HEK293 (cell line): Measurements from ENCODE around the gene SLC44A1.

Experiments
- CTCF ChIA-PET: fragments of 350-600 bp; formaldehyde crosslinking; extraction: SDS; loops from one replicate; lab custom pipeline; 2021; ENCODE audit warnings: antibody characterized with exemption; lab: Yijun Ruan, JAX
- POLR2A ChIA-PET: fragments of 300-600 bp; formaldehyde crosslinking; extraction: SDS; loops from one replicate; lab custom pipeline; 2020; ENCODE audit warnings: antibody characterized with exemption, inconsistent platforms; lab: Yijun Ruan, JAX
- H3K27ac ChIP-seq: fragments of 200-500 bp; sonication (Bioruptor generic); 2 replicates; pipeline ENCODE4 v1.5.1; 2014; ENCODE audit warnings: low read depth, low read length, control low read depth, inconsistent platforms; ENCODE audit errors: extremely low read depth
- H3K36me3 ChIP-seq, 2 experiments: fragments of 200-500 bp in 1 of 2; sonication (Bioruptor generic) in 1 of 2; 1 replicate in 1 of 2; 2 replicates in 1 of 2; pipeline ENCODE4 v1.5.1; 2014 to 2017; ENCODE audit warnings: inconsistent platforms in 2 of 2, low read length in 2 of 2; ENCODE audit not compliant: control insufficient read depth in 2 of 2, insufficient read depth in 1 of 2
- H3K4me1 ChIP-seq: fragments of 200-500 bp; sonication (Bioruptor generic); 2 replicates; pipeline ENCODE4 v1.5.1; 2014; ENCODE audit warnings: mild to moderate bottlenecking, low read length, inconsistent platforms; ENCODE audit not compliant: control insufficient read depth, insufficient read depth
- H3K4me3 ChIP-seq: 2 replicates; pipeline ENCODE4 v1.5.1; 2011; ENCODE audit warnings: low read depth, mild to moderate bottlenecking, control low read depth, low read length, moderate library complexity
- H3K9me3 ChIP-seq: fragments of 200-500 bp; sonication (Bioruptor generic); 2 replicates; pipeline ENCODE4 v1.5.1; 2014; ENCODE audit warnings: low read depth, low read length, inconsistent platforms; ENCODE audit not compliant: control insufficient read depth, insufficient read depth
- FEZF1 ChIP-seq: fragments of 450-650 bp; formaldehyde crosslinking; IDR thresholded peaks from 2 replicates; pipeline ENCODE4 v1.5.1; 2016; ENCODE audit warnings: missing biosample characterization, missing genetic modification characterization
- KLF1 ChIP-seq: fragments of 450-650 bp; formaldehyde crosslinking; IDR thresholded peaks from 2 replicates; pipeline ENCODE4 v1.5.1; 2016; ENCODE audit warnings: missing biosample characterization, missing genetic modification characterization
- KLF17 ChIP-seq: fragments of 450-650 bp; formaldehyde crosslinking; IDR thresholded peaks from 2 replicates; pipeline ENCODE4 v1.5.1; 2016; ENCODE audit warnings: missing biosample characterization, missing genetic modification characterization
- MYNN ChIP-seq: fragments of 450-650 bp; formaldehyde crosslinking; IDR thresholded peaks from 2 replicates; pipeline ENCODE4 v1.5.1; 2016; ENCODE audit warnings: missing biosample characterization, missing genetic modification characterization, borderline replicate concordance
- RBAK ChIP-seq: fragments of 450-650 bp; formaldehyde crosslinking; IDR thresholded peaks from 2 replicates; pipeline ENCODE4 v1.5.1; 2016; ENCODE audit warnings: missing biosample characterization, missing genetic modification characterization
- SP2 ChIP-seq: fragments of 450-650 bp; formaldehyde crosslinking; IDR thresholded peaks from 2 replicates; pipeline ENCODE4 v1.5.1; 2016; ENCODE audit warnings: missing biosample characterization, missing genetic modification characterization
- SP7 ChIP-seq: fragments of 450-650 bp; formaldehyde crosslinking; IDR thresholded peaks from 2 replicates; pipeline ENCODE4 v1.5.1; 2016; ENCODE audit warnings: missing biosample characterization, missing genetic modification characterization
- ZBTB7A ChIP-seq: fragments of 450-650 bp; formaldehyde crosslinking; IDR thresholded peaks from 2 replicates; pipeline ENCODE4 v1.5.1; 2016; ENCODE audit warnings: low read depth, missing biosample characterization, missing genetic modification characterization
- ZBTB8A ChIP-seq: fragments of 450-650 bp; formaldehyde crosslinking; IDR thresholded peaks from 2 replicates; pipeline ENCODE4 v1.5.1; 2016; ENCODE audit warnings: missing biosample characterization, missing genetic modification characterization
- ZEB2 ChIP-seq: fragments of 450-650 bp; formaldehyde crosslinking; IDR thresholded peaks from 2 replicates; pipeline ENCODE4 v1.5.1; 2016; ENCODE audit warnings: missing biosample characterization, missing genetic modification characterization
- ZFP41 ChIP-seq: fragments of 450-650 bp; formaldehyde crosslinking; IDR thresholded peaks from 2 replicates; pipeline ENCODE4 v1.5.1; 2016; ENCODE audit warnings: missing biosample characterization, missing genetic modification characterization, borderline replicate concordance
- ZNF114 ChIP-seq: fragments of 450-650 bp; formaldehyde crosslinking; IDR thresholded peaks from 2 replicates; pipeline ENCODE4 v1.5.0; 2017; ENCODE audit warnings: missing biosample characterization, missing genetic modification characterization
- ZNF132 ChIP-seq: fragments of 450-650 bp; formaldehyde crosslinking; IDR thresholded peaks from 2 replicates; pipeline ENCODE4 v1.5.1; 2017; ENCODE audit warnings: missing biosample characterization, missing genetic modification characterization, borderline replicate concordance
- ZNF146 ChIP-seq: fragments of 450-650 bp; formaldehyde crosslinking; IDR thresholded peaks from 2 replicates; pipeline ENCODE4 v1.5.1; 2016; ENCODE audit warnings: missing biosample characterization, missing genetic modification characterization
- ZNF16 ChIP-seq: fragments of 450-650 bp; formaldehyde crosslinking; IDR thresholded peaks from 2 replicates; pipeline ENCODE4 v1.5.1; 2016; ENCODE audit warnings: low read depth, missing biosample characterization, missing genetic modification characterization
- ZNF266 ChIP-seq: fragments of 450-650 bp; formaldehyde crosslinking; IDR thresholded peaks from 2 replicates; pipeline ENCODE4 v1.5.1; 2016; ENCODE audit warnings: missing biosample characterization, missing genetic modification characterization, low read depth
- ZNF335 ChIP-seq: fragments of 450-650 bp; formaldehyde crosslinking; conservative IDR thresholded peaks from 2 replicates; pipeline ENCODE4 v1.5.1; 2016; ENCODE audit warnings: missing biosample characterization, missing genetic modification characterization
- ZNF391 ChIP-seq: fragments of 450-650 bp; formaldehyde crosslinking; IDR thresholded peaks from 2 replicates; pipeline ENCODE4 v1.5.1; 2016; ENCODE audit warnings: low read depth, missing biosample characterization, missing genetic modification characterization, borderline replicate concordance
- ZNF423 ChIP-seq: fragments of 450-650 bp; formaldehyde crosslinking; IDR thresholded peaks from 2 replicates; pipeline ENCODE4 v1.5.1; 2016; ENCODE audit warnings: missing biosample characterization, missing genetic modification characterization
- ZNF433 ChIP-seq: fragments of 450-650 bp; formaldehyde crosslinking; IDR thresholded peaks from 2 replicates; pipeline ENCODE4 v1.5.1; 2016; ENCODE audit warnings: missing biosample characterization, missing genetic modification characterization, low read depth
- ZNF48 ChIP-seq: fragments of 450-650 bp; formaldehyde crosslinking; IDR thresholded peaks from 2 replicates; pipeline ENCODE4 v1.5.1; 2016; ENCODE audit warnings: missing biosample characterization, missing genetic modification characterization
- ZNF501 ChIP-seq: fragments of 450-650 bp; formaldehyde crosslinking; IDR thresholded peaks from 2 replicates; pipeline ENCODE4 v1.5.1; 2016; ENCODE audit warnings: missing biosample characterization, missing genetic modification characterization
- ZNF513 ChIP-seq: fragments of 450-650 bp; IDR thresholded peaks from 2 replicates; pipeline ENCODE4 v1.5.1; 2018; ENCODE audit warnings: missing biosample characterization, missing genetic modification characterization
- ZNF521 ChIP-seq: fragments of 450-650 bp; formaldehyde crosslinking; IDR thresholded peaks from 2 replicates; pipeline ENCODE4 v1.5.1; 2017; ENCODE audit warnings: missing biosample characterization, mild to moderate bottlenecking, missing genetic modification characterization
- ZNF558 ChIP-seq: fragments of 450-650 bp; formaldehyde crosslinking; IDR thresholded peaks from 2 replicates; pipeline ENCODE4 v1.5.1; 2016; ENCODE audit warnings: missing biosample characterization, missing genetic modification characterization
- ZNF561 ChIP-seq: fragments of 450-650 bp; IDR thresholded peaks from 2 replicates; pipeline ENCODE4 v1.5.1; 2018; ENCODE audit warnings: missing biosample characterization, missing genetic modification characterization, borderline replicate concordance
- ZNF600 ChIP-seq: fragments of 450-650 bp; formaldehyde crosslinking; IDR thresholded peaks from 2 replicates; pipeline ENCODE4 v1.5.1; 2016; ENCODE audit warnings: missing biosample characterization, missing genetic modification characterization
- ZNF707 ChIP-seq: fragments of 450-650 bp; formaldehyde crosslinking; IDR thresholded peaks from 2 replicates; pipeline ENCODE4 v1.5.1; 2016; ENCODE audit warnings: missing biosample characterization, missing genetic modification characterization
- ZNF76 ChIP-seq: fragments of 450-650 bp; formaldehyde crosslinking; IDR thresholded peaks from 2 replicates; pipeline ENCODE4; 2016; ENCODE audit warnings: low read depth, missing biosample characterization, missing genetic modification characterization, borderline replicate concordance
- ZNF785 ChIP-seq: fragments of 450-650 bp; formaldehyde crosslinking; IDR thresholded peaks from 2 replicates; pipeline ENCODE4 v1.5.1; 2016; ENCODE audit warnings: missing biosample characterization, missing genetic modification characterization
- ZNF792 ChIP-seq: fragments of 450-650 bp; formaldehyde crosslinking; IDR thresholded peaks from 2 replicates; pipeline ENCODE4 v1.5.1; 2016; ENCODE audit warnings: missing biosample characterization, missing genetic modification characterization
- ZSCAN18 ChIP-seq: fragments of 450-650 bp; formaldehyde crosslinking; IDR thresholded peaks from 2 replicates; pipeline ENCODE4 v1.5.1; 2016; ENCODE audit warnings: missing biosample characterization, missing genetic modification characterization
- ZSCAN30 ChIP-seq: fragments of 450-650 bp; IDR thresholded peaks from 2 replicates; pipeline ENCODE4 v1.5.1; 2018; ENCODE audit warnings: missing biosample characterization, mild to moderate bottlenecking, missing genetic modification characterization, moderate library complexity
- ZSCAN4 ChIP-seq: fragments of 450-650 bp; formaldehyde crosslinking; IDR thresholded peaks from 2 replicates; pipeline ENCODE4 v1.5.1; 2017; ENCODE audit warnings: missing biosample characterization, missing genetic modification characterization

SLC44A1 gene

GRCh38 chr9:105363837-105364236 is 119.4 kb downstream of the SLC44A1 start:
- H3K9me3 ChIP-seq: no peaks in the 10 kb centered on the region
- H3K4me1 ChIP-seq: no peaks in the 10 kb centered on the region
- H3K4me3 ChIP-seq: no peak overlapping the region
- no peak overlapping the region for H3K27ac ChIP-seq
- TF ChIP-seq ZNF391 (tag by site-specific recombination): no peak
- no peak for TF ChIP-seq RBAK (tag by site-specific recombination)
- TF ChIP-seq ZNF558 (tag by site-specific recombination): no peak
- no peak for TF ChIP-seq ZNF48 (tag by site-specific recombination)
- no peak for TF ChIP-seq ZNF513
- TF ChIP-seq ZNF433: no peak
- no peak for TF ChIP-seq SP2
- TF ChIP-seq ZNF600 (tag by site-specific recombination): no peak
- TF ChIP-seq ZEB2: no peak
- no peak for TF ChIP-seq ZSCAN4 (tag by site-specific recombination)
- no peak for TF ChIP-seq ZFP41 (tag by site-specific recombination)
- no peak for TF ChIP-seq ZNF132 (tag by site-specific recombination)
- TF ChIP-seq ZNF335: no peak
- no peak for TF ChIP-seq ZNF501 (tag by site-specific recombination)
- no peak for TF ChIP-seq MYNN (tag by site-specific recombination)
- TF ChIP-seq ZNF146: no peak
- no peak for TF ChIP-seq SP7
- TF ChIP-seq ZNF707: no peak
- TF ChIP-seq ZSCAN18 (tag by site-specific recombination): no peak
- peaks cover 3 to 53% of the 10 kb centered on the region in 2 experiments; a peak in 2 of 3 replicates for H3K36me3 ChIP-seq
- ChIA-PET CTCF (interaction anchor here (0.5 kb wide), 1 partner anchor 173 kb away, joined by 3 read pairs; no protein-coding TSS in a partner anchor), POLR2A (no interaction called here)

GRCh38 chr9:105369911-105370310 is 125.5 kb downstream of the SLC44A1 start:
- Histone ChIP-seq H3K4me1 (no peaks in the 10 kb centered on the region), H3K27ac (no peak overlapping the region), H3K36me3 (peaks cover 0 to 40% of the 10 kb centered on the region in 2 experiments; a peak in 2 of 3 replicates), H3K4me3 (no peak overlapping the region), H3K9me3 (no peaks in the 10 kb centered on the region)
- CTCF ChIA-PET: no interaction called here
- POLR2A ChIA-PET: interaction anchor here (0.7 kb wide), 1 partner anchor 118 kb away, joined by 4 read pairs; no protein-coding TSS in a partner anchor
- TF ChIP-seq ZSCAN30 (tag by site-specific recombination): no peak
- TF ChIP-seq ZBTB8A (tag by site-specific recombination): no peak
- no peak for TF ChIP-seq ZNF114
- no peak for TF ChIP-seq ZNF16 (tag by site-specific recombination)
- no peak for TF ChIP-seq ZNF792
- no peak for TF ChIP-seq SP2
- TF ChIP-seq ZNF785 (tag by site-specific recombination): no peak
- no peak for TF ChIP-seq ZNF76
- no peak for TF ChIP-seq FEZF1 (tag by site-specific recombination)
- TF ChIP-seq KLF1: no peak
- no peak for TF ChIP-seq ZNF266 (tag by site-specific recombination)
- TF ChIP-seq ZNF561: no peak
- no peak for TF ChIP-seq ZNF423 (tag by site-specific recombination)
- TF ChIP-seq ZNF521: no peak
- TF ChIP-seq KLF17 (tag by site-specific recombination): no peak
- no peak for TF ChIP-seq ZBTB7A (tag by site-specific recombination)
